Kidney (tissue), 14 donors: ENCODE results near the gene ZSWIM4. TPM values are rescaled to one million over a fixed set of nuclear protein-coding genes. Genes with fewer than 3 reads are reported as not detected.
"Not testable (repeated sequence)": the region's sequence is repeated elsewhere in the genome, so short reads cannot be mapped to it uniquely, and the experiment has no call there.

Source experiments
- DNase-seq, 5 donors: peaks; one replicate each; pipeline ENCODE4 v3.0.0-alpha.2; 2013 to 2020
- FAIRE-seq: peaks from 2 replicates; lab custom pipeline; 2012; peaks lifted over from hg19 to GRCh38; lab: Jason Lieb, UNC
- H3K27ac ChIP-seq, 2 donors: one replicate each; pipeline ENCODE4 v1.7.0; 2013; ENCODE audit warnings: low read depth in 2 of 2, low read length in 2 of 2, inconsistent platforms in 1 of 2
- H3K27me3 ChIP-seq: one replicate; pipeline ENCODE4 v1.7.1; 2013; ENCODE audit warnings: low read length, inconsistent platforms; ENCODE audit not compliant: control insufficient read depth, insufficient read depth
- H3K36me3 ChIP-seq, 3 donors: one replicate each; pipeline versions ENCODE4 v1.7.0 to v1.7.1; 2013; ENCODE audit warnings: low read length in 3 of 3, control low read depth in 1 of 3, inconsistent platforms in 1 of 3; ENCODE audit not compliant: insufficient read depth in 3 of 3, control insufficient read depth in 2 of 3
- H3K4me1 ChIP-seq, 3 donors: one replicate each; pipeline versions ENCODE4 v1.7.0 to v1.7.1; 2013; ENCODE audit warnings: low read length in 3 of 3, inconsistent platforms in 1 of 3, low read depth in 1 of 3; ENCODE audit not compliant: control insufficient read depth in 2 of 3, insufficient read depth in 2 of 3
- H3K4me3 ChIP-seq, 3 donors: one replicate each; pipeline versions ENCODE4 v1.7.0 to v1.8.1; 2013; ENCODE audit warnings: low read length in 3 of 3, control low read depth in 1 of 3, inconsistent platforms in 1 of 3
- H3K9ac ChIP-seq, 3 donors: one replicate each; pipeline versions ENCODE4 v1.7.0 to v1.7.1; 2013; ENCODE audit warnings: low read length in 3 of 3, control low read depth in 1 of 3, inconsistent platforms in 1 of 3
- H3K9me3 ChIP-seq, 3 donors: one replicate each; pipeline versions ENCODE4 v1.7.0 to v1.7.1; 2013; ENCODE audit warnings: low read length in 3 of 3, control low read depth in 1 of 3, inconsistent platforms in 1 of 3; ENCODE audit not compliant: control insufficient read depth in 2 of 3, insufficient read depth in 1 of 3
- CTCF ChIP-seq: IDR thresholded peaks from 3 replicates; pipeline ENCODE4 v1.5.1; 2012; ENCODE audit warnings: mild to moderate bottlenecking, moderate library complexity, borderline replicate concordance; ENCODE audit not compliant: insufficient read depth; ENCODE audit errors: extremely low read depth
- intact Hi-C: fragments of 100-400 bp; cut with DNase I; formaldehyde crosslinking; loops from one replicate; pipeline ENCODE4 v1.11.1; 2022
- polyA plus RNA-seq: library from polyadenylated mRNA; stranded (reverse); fragments of 350-450 nt; fragmentation: Illumina TruSeq; extraction: RNeasy Lipid Tissue Mini Kit (QIAGEN cat#74804); gene quantifications from one replicate; pipeline ENCODE4 v1.2.3, GENCODE V29; 2014; ENCODE audit warnings: low read depth, low replicate concordance; ENCODE audit not compliant: insufficient read depth
- total RNA-seq: library from RNA; stranded (reverse); fragmentation: NEBNext Ultra II Directional; extraction: Animal tissue kit (Norgen Biotek cat#: 25700); gene quantifications from one replicate; pipeline ENCODE4 v1.2.1, GENCODE V29; 2021
- donor health status: control.
- donor health status: control.
- donor health status: control.
- donor health status: control.
- donor health status: control.
- donor health status: DM: yes; HTN: yes; CAD: no.
- donor health status: Normal renal cell carcinoma (clear cell type).

The ZSWIM4 gene
- total and polyA plus RNA-seq, 2 donors from 2014 or later = 1.4 to 13.7 TPM

DNA sequence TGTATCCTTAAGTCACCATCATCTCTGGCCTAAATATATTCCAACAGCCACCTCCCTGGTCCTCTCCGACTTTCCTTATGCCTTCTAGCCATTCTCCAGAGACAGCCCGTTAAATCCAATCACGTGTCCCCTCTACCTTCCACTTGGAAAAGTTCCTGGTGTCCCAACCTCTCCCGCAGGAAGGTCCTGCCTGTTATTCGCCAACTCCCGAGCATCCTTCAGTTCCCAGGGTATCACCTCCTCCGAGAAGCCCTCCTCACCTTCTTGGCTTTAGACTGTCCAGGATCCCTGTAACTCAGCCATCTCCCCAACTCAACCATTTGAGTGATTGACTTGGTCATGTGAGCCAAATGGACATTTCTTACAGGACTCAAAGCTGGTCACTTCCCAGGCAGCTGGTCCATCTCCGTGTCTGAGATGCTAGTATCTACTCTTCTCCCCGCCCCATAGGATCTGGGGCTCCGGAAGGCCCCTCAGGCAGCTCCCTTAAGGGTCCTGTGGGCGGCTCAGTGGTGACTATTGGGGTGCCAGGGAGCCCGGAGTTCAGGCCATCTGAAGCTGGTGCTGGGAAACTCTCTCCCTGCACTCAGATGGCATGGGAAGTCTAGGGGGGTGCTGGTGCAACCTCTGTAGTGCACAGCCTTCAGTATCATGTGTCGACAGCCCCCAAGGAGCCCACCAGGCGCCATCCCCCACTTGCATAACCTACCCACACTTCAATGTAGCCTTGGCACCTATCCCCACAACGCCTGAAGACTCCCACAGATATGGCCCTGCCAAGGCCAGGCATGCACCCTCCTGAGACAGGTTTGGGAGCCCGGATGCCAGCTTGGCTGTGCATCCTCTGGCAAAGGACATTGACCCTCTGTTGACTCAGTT, 53.8 kb downstream of the ZSWIM4 start:
- Histone ChIP-seq H3K9me3 (no peaks in the 10 kb centered on the region), H3K4me1 (peaks cover 4 to 23% (median 10%) of the 10 kb centered on the region in 3 donors), H3K4me3 (no peak overlapping the region), H3K36me3 (no peaks in the 10 kb centered on the region), H3K9ac (no peak overlapping the region), H3K27me3 (no peaks in the 10 kb centered on the region), H3K27ac (peak overlapping the region; percentile 26 to 40)
- intact Hi-C loops = no loop called here
- TF ChIP-seq CTCF = no peak
- DNase-seq (peak in 2 of 5 donors; percentile 55 to 75), FAIRE-seq (no peak)

DNA sequence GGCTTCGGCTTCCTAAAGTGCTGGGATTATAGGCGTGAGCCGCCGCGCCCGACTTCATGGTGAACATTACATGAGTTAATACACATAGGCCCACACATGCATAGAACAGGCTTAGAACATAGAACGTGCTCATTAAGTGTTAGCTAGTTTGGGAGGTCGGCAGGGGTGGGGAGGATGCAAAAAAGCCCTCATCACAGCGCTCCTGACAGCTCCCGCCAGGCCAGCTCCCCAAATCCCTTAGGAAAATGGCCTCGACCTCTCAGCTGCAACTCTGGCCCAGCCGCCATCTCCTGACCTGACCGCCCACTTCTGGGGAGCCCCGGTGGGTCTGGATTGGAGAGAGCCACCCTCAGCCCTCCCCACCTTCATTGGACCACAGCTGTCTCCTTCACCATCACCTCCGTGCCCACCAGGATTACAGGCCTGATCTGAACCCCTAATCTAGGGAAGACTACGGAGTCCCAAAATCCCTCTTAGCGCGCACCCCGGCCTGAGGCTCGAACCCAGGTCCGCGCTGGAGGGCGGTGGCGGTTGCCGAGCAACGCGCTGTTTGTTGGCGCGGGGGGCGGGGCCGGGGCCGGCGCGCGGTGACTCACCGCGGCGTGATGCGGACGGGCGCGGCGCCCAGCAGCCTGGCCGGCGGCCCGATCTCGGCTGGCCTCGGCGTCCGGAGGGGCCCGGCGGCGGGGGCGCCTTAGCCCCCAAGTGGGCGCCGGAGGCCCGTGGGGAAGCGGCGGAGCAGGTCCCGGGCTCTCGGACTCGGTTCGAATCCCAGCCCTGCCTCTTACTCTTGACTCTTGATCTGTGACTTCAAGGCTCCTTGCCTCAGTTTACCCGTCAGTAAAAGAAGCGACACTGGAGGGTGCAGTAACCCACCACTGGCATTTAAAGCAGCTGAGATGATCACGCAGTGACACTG, 55.0 kb downstream of the ZSWIM4 start:
- Histone ChIP-seq H3K36me3 (no peaks in the 10 kb centered on the region), H3K27me3 (no peaks in the 10 kb centered on the region), H3K4me3 (peak overlapping the region; percentile 28 to 36 (median 34)), H3K9ac (peak overlapping the region in 2 of 3 donors; percentile 10 to 43), H3K4me1 (peaks cover 4 to 23% (median 10%) of the 10 kb centered on the region in 3 donors), H3K9me3 (no peaks in the 10 kb centered on the region), H3K27ac (peak overlapping the region; percentile 78 to 94)
- FAIRE-seq (no peak), DNase-seq (peak; percentile 78 to 94 (median 85))
- TF ChIP-seq CTCF = no peak
- intact Hi-C loops = no loop called here

DNA sequence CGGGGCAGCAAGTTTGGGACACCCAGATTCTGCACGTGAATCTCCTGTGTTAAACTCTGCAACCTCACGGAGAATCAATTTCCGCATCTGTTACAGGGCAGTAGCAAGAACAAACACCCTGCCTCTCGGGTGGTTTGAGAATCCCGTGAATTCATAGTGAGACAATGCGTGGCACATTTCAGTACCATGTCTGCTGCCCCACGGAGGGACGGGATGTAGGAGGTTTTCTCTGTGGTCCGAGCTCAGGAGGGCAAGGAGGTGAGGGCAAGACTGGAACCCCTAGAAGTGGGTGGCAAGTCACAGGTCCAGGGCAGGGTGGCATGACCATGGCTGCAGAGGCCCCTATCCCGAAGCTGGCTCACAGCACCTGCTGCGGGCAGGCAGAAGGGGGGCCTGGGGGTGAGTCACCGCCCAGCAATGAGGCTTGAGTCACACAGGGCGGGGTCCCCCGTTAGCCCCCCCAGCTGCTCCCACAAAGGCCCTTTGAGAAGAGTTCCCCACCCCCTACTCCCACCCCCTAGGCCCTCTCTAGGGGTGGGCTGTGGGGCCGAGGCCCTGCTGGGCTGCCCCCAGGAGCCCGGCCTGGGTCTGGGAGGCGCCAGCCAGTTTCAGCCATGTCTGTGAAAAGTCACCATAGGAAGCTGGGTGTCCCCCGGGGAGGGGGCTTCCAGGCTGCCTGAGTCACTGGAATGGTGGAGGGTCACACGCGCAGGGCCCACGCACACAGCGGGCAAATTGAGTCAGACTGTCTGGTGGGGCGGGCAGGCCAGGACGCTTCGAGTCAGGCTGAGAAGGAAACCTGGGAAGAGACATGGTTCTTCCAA, 55.9 kb downstream of the ZSWIM4 start:
- peak overlapping the region in 2 of 3 donors; percentile 10 to 43 for H3K9ac ChIP-seq
- no peak for TF ChIP-seq CTCF
- peak overlapping the region; percentile 78 to 94 for H3K27ac ChIP-seq
- no peaks in the 10 kb centered on the region for H3K36me3 ChIP-seq
- no peaks in the 10 kb centered on the region for H3K9me3 ChIP-seq
- peak overlapping the region; percentile 28 to 36 (median 34) for H3K4me3 ChIP-seq
- FAIRE-seq (no peak), DNase-seq (peak in 4 of 5 donors; percentile 49 to 97 (median 76))
- H3K27me3 ChIP-seq = no peaks in the 10 kb centered on the region
- H3K4me1 ChIP-seq = peaks cover 4 to 20% (median 10%) of the 10 kb centered on the region in 3 donors
- intact Hi-C loops = no loop called here

- H3K9ac ChIP-seq, intact Hi-C loops, H3K36me3 ChIP-seq: not testable (repeated sequence)
Measured at GRCh38 chr19:13851734-13852114, 56.5 kb downstream of the ZSWIM4 start.

DNA sequence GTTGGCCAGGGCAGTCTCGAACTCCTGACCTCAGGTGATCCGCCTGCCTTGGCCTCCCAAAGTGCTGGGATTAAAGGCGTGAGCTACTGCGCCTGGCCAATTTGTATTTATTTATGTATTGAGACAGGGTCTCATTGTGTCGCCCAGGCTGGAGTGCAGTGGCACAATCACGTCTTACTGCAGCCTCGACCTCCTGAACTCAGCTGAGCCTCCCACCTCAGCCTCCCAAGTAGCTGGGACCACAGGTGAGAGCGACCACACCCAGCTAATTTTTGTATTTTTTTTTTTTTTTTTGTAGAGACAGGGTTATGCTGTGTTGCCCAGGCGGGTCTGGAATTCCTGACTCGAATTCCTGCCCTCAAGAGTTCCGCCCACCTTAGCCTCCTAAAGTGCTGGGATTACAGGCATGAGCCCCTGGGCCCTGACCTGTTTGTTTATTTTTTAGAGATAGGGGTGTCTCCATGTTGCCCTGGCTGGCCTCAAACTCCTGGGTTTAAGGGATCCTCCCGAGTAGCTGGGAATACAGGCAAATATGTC, 57.0 kb downstream of the ZSWIM4 start:
- DNase-seq = peak in 1 of 5 donors; percentile 55
- H3K4me3 ChIP-seq, H3K27me3 ChIP-seq, intact Hi-C loops, H3K9me3 ChIP-seq, H3K9ac ChIP-seq, H3K27ac ChIP-seq, H3K36me3 ChIP-seq, FAIRE-seq: not testable (repeated sequence)
- H3K4me1 ChIP-seq = peaks cover 4 to 13% (median 6%) of the 10 kb centered on the region in 3 donors

More at GRCh38 chr19:13851734-13852114, 56.5 kb downstream of the ZSWIM4 start:
- not testable (repeated sequence) for H3K27me3 ChIP-seq, FAIRE-seq, DNase-seq, H3K9me3 ChIP-seq, H3K4me3 ChIP-seq
- Histone ChIP-seq H3K27ac (peak overlapping the region; percentile 78 to 94), H3K4me1 (peaks cover 4 to 14% (median 6%) of the 10 kb centered on the region in 3 donors)
